HG02973 (cell line): ENCODE measurements around the gene WDFY1.

Experiments
- ATAC-seq: cut with Tn5 transposase; IDR thresholded peaks from one replicate; pipeline ENCODE4 v1.9.1; 2021; ENCODE audit warnings: moderate library complexity; ENCODE audit not compliant: unreplicated experiment

The WDFY1 gene

DNA sequence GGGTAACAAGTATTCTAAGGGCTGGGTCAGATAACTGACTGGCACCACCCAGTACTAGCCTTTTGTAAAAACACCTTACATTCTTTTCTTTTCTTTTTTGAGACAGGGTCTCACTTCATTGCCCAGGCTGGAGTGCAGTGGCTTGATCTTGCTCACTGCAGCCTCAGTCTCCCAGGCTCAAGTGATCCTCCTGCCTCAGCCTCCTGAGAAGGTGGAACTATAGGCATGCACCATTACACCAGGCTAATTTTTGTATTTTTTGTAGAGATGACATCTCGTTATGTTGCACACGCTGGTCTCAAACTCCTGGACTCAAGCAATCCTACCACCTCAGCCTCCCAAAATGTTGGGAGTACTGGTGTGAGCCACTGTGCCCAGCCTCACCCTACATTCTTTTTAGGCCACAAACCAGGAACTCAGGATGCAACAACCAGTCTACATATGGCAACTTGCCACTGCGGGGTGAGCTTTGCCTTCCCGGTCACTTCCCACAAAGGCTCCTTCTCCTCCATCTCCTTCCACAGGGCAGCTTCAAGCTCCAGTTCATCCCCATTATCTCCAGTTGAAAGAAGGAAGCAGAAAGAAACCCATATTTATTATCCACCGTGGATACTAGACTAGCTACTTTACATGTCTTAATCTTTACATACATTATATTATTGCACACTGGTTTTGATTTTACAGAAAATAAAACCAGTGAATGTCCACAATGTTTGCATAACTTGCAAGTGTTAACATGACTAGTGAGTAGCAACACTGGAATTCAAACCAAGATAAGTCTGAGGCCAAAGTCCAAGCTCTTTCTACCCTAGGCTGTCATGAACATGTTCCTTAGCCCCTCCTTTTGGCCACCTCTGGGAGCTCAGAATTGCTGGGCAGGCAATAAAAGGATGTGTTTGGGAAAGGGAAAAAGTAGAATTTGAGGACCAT lies 84.1 kb downstream of the WDFY1 start:
- no peak for ATAC-seq

DNA sequence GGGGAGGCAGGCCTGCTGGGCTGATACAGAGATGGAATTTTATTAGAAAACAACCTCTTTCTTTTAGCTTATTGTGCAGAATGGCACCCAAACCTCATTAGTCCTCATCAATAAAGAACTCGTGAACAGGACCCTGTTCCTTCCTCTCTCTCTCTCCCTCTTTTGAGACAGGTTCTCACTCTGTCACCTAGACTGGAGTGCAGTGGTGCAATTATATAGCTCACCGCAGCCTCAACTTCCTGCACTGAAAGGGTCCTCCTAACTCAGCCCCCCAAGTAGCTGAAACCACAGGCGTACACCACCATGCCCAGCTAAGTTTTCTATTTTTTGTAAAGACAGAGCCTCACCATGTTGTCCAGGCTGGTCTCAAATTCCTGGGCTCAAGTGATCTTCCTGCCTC lies 86.1 kb downstream of the WDFY1 start:
- no peak for ATAC-seq

DNA sequence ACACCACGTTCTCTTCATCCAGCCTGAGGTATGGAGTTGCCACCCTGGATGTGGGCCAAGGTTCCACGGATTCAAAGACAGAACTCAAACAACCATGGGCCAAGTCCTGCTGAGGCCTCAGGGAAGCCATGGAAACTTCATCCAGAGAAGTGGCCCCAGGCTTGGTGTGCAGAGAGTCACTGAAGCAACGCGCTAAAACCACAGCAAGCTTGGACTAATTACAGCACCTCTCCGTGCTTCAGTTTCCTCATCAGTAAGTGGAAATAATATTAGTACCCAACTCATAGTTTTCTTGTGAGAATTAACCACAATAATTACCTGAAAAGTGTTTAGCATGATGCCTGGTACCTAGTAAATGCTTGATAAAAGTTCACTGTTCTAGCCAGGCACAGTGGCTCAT lies 88.6 kb downstream of the WDFY1 start:
- peak; percentile 39 for ATAC-seq

DNA sequence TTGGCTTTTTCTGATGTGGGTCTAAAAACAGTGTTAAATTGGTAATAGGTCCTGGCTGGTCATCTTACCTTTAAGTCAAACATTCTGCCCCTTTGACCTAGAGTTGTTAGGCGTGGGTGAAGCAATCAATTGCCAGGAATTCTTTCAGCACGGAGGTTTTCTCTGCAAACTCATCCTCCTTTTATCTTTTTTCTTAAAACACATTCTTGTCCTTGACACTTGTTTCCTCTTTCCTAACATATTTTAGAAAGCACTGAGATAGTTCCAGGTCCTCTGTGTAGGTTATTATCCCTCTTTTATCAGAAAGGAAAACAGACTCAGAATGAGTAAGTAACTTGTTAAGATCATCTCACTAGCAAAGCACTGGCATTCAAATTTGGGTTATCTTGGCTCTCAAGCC lies 89.1 kb downstream of the WDFY1 start:
- no peak for ATAC-seq

DNA sequence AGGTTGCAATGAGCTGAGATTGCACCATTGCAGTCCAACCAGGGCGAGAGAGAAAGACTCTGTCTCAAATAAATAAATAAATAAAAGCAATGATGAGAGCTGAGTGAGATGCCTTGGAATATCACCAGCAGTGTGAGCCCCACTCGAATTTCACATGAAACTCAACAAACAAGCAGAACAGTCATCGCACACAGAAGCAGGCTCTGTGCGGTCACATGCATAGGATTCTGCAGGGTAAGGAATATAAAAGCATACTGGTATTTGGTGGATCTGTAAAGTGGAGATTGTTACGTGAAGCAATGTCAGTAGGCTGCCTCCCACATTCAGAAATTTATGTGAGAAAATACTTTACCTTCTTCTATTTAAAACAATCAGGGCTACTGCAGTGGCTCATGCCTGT lies 89.7 kb downstream of the WDFY1 start:
- no peak for ATAC-seq

DNA sequence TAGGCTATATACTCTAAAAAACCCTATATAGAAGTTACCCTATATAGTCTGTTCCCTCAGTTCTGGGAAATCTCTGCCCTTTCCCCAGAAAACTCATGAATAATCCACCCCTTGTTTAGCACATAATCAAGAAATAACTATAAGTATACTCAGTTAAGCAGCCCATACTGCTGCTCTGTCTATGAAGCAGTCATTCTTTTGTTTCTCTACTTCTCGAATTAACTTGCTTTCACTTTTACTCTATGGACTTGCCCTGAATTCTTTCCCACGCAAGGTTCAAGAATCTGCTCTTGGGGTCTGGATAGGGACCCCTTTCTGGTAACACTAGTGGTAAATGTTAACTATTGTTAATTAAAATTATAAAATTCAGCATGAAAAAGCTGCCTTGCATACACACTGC lies 90.4 kb downstream of the WDFY1 start:
- ATAC-seq: no peak

DNA sequence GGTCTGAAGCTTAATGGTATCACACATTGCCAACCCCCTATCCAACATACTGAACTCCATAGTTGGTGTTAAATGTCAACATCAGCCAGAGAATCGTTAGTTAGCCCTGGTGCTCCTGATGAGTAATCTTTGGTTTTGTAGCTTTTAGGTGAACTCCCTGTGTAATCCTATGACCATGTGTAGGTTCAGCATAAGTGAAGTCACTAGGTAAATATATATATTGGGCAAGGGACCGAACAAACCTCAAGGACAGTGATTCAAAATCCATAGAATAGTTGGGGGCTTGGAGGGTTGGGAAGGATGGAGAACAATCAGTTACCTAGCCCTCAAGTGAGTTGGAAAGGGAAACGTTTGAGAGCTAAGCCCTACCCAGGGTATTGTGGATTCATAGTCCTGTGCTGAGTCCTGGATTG lies 91.7 kb downstream of the WDFY1 start:
- no peak for ATAC-seq

DNA sequence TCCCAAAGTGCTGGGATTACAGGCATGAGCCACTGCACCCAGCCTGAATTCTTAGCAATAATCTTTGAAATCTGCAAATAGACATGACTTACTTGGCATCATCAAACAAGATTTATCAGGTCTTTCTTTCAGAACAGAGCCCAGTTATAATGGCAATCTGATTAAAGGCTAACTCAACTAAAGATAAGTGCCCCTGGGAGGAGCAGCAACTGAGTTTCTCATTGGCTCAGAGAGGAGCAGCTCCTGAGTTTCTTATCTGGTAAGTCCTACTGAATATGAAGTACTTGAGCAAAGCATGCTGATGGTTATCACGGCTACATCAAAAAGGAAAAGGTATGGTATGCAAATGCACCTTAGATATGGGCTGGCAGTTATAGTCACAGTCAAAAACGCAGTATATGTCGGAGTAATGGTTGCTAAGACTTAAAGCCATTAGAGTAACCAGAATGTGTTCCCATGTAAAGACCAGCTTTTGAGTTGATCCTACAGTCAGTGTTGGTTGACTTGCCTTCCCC lies 92.8 kb downstream of the WDFY1 start:
- no peak for ATAC-seq

DNA sequence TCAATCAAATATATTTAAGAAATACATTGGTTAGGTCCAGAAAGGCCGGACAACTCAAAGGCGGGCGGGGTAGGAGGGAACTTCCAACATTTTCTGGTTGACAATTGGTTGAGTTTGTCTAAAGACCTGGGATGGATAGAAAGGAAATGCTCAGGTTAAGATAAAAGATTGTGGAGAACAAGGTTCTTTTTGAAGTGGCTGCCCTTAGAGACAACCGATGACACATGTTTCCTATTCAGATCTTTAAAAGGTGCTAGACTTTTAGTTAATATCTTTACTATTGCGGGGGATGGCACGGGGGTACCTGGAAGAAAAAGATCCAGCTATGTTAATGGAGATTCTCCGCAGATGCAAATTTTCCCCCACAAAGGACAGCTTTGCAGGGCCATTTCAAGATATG lies 97.7 kb downstream of the WDFY1 start:
- ATAC-seq: no peak

DNA sequence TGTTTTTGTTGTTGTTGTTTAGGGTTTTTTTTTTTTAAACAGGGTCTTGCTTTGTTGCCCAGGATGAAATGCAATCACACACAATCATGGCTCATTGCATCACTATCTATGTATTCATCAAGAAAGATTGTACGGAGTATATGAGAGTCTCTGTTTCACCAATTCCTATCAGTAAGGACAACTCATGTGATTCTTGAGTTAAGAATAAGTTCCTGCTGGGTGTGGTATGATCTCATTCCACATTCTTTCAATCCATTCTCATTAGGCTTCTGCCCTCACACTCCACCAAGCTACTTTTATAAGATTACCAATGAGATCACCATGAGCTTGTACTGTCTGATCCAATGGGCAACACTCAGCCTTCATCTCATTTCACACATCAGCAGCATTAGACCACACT lies 98.6 kb downstream of the WDFY1 start:
- ATAC-seq: no peak

DNA sequence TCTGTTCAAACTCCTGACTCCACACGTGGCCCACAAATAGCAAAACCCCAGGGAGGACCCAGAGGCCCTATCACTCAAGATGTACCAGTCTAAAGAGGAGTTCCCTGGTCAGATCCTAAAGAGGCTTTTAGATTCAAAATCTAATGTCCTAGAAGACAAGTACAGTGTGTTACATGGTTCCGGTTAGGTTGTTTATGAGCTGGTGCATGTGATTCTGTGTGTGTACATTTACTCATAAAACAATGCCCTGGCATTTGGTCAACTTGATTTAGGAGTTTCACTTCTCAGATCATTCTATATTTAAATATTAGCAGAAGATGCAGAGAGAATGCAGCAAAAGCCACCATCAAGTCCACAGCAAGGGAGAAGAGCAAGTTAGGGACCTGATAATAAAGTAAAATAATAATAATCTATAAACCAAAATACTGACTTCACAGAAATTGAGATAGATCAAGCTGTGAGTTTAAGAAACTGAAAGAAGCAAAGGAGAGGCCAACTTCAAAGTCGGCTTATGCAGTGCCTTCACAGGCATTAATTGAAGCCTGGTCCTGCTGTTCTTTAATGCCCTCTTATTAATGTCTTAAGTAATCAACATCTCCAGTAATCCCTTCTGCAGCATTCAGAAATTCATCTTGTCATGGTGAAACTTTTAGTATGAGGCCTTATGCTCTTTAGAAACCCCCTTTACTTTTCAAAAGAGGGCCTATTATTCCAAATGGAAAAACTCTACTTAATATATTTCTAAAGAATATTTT lies 103.5 kb downstream of the WDFY1 start:
- no peak for ATAC-seq

DNA sequence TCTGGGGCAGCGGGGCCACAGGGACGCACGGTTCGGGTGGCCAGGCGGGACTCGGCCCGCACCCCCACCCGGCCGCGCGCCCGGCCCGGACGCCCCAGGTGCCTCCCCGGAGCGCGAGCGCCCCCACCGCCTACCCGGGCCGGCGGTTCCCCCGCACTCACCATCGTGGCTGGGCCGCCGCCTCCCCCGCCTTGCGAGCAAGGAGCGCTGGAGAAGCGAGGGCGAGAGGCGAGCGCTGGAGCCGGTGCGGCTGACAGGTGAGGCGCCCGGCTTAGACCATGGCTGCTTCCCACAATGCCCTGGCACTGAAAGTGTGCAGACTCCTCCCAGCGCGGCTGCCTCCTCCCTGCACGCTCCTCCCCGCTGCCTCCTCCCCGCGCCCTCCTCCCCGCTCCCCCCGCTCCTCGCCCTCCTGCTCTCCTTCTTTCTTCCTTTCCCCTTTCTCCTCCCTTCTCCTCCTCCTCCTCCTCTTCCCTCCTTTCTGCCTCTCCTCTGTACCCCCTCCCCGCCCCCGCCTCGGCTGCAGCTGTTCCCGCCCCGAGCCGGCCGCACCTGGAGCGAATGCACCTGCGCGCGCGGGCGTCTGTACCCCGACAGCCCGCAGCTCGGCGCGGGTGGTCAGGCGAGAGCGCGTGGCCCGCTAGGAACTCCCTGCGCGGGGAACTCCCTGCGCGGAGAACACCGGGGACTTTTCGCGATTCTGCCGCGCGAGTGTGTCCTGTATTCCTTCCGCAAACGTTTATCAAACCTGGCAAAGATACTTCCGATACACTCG lies 107.7 kb downstream of the WDFY1 start, which contains the start of gene AP1S3:
Gene AP1S3, minus strand, starts transcription at position 296 of the 775 bp plus-strand sequence. Its CDS starts 132 bp downstream, at position 164.
- ATAC-seq: peak; percentile 62

DNA sequence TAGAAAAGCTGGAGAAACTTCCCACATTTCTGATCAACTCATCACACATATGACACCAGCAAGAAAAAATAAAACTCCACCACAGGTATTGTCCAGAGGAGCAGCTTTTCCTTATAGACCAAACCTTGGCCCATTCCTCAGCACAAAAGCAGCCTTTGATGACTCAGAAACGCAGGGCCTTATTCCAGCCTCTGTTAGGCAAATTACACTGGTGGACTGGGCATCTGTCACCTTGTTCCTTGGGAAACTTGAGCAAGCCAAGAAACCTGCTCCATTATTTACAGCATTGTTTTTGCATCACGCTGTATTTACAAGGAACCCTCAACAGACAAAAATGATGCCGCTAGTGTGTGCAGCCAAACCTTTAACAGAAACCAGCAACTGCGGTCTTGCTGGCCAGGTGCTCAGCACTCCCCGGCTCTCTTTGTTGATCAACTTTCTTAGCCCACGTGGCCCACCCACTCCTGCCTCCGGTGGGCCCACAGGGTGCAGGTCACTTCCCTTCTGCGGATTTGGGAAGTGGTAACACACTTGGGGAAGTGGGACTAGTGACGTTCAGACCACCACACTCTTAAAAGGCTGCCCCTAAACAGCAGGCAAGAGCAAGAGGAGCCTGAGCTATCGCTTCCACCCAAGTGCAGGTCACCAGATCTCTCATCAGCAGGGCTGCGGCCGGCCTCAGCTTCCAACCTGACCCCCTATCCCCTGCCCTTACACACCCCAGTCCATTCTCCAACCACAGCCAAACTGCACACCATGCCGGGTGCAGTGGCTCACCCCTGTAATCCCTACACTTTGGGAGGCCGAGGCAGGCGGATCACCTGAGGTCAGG lies 109.2 kb downstream of the WDFY1 start:
- peak; percentile 65 for ATAC-seq

DNA sequence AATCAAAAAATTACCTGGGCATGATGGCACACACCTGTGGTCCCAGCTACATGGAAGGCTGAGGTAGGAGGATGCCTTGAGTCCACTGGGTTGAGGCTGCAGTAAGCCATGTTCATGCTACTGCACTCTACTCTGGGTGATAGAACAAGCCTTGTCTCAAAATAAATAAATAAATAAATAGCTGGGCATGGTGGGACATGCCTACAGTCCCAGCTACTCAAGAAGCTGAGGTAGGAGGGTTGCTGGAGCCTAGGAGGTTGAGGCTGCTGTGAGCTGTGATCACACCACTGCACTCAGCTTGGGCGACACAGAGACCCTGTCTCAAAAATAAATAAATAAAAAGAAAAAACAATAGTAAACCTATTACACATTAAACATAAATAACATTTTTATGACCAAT lies 110.7 kb downstream of the WDFY1 start:
- no peak for ATAC-seq

DNA sequence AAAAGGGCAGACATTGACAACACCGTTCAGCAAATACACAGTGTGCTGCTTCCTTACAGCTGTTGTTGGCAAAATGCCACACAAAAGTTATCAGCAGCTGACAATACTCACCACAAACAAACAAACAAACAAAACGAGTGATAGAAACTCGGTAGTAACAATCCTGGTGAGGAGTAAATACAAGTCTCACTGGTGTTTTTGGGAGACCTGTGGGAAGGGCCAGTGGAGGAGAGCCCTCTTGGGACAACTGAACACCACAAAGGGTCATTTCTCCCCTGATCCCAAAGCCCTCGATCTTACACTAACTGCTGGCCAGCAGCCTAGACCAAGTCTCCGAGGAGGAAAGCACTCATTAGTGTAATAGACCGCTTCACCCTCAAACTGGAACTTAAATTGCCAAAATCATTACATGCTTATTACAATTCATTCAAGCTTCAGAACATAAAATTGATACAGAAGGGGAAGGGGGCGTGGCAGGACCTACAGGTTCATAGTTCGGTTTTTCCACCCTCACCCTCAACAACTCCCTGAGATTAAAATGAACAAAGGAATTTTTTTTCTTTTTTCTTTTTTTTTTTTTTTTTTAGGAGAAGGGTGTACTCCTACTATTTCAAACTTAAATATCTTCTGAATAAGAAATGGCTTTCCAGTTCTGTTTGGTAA lies 112.8 kb downstream of the WDFY1 start:
- no peak for ATAC-seq

DNA sequence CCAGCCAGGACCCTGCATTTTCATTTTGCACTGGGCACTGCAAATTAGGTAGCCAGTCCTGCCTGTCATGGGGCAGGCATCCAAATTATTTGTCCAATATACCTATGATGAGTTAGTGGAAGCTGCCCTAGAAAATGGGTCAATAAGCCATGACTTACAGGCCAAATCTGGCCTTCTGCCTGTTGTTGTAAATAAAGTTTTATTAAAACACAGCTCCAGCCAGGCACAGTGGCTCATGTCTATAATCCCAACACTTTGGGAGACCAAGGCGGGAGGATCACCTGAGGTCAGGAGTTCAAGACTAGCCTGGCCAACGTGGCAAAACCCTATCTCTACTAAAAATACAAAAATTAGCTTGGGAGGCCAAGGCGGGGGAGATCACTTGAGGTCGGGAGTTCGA lies 116.0 kb downstream of the WDFY1 start:
- ATAC-seq: no peak

DNA sequence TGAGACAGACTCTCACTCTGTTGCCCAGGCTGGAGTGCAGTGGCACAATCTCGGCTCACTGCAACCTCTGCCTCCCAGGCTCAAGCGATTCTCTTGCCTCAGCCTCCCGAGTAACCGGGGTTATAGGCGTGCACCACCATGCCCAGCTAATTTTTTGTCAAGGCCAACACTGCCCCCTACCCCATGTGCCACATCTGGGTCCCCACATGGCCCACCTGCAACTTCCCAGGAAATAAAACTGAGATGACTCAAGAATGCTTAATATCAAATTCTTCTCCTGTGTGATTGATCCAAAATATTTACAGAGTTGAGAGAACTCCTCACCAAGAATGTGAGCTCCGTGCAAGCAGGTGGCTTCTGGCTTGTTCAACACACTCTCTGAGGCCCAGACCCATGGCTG lies 116.8 kb downstream of the WDFY1 start:
- no peak for ATAC-seq

DNA sequence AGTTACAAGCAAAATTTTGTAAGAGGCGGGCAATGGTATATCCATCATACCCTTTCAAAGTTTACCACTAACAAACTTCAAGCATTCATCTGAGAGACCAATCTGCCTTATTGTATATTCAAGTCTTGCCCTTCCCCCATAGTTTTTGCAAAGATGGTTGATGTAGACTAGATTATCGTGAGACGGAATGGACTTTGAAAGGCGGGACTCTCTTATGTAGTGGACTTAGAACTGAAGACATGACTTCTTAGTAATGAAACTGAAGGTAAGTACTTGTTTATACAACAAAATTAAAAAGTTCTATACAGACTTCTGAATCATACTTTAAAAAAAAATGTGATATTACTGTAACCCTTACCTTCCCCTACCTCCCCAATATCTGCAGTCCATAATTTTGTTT lies 118.1 kb downstream of the WDFY1 start:
- ATAC-seq: no peak
